ENCODE results near the gene TAS2R7.
"Not testable (repeated sequence)": the region's sequence is repeated elsewhere in the genome, so short reads cannot be mapped to it uniquely, and the experiment has no call there.

The TAS2R7 gene

GRCh38 chr12:10802587-10802986 is at the start of gene TAS2R7:
TAS2R7 (minus strand) TSS chr12:10802627; CDS start chr12:10802570, 57 bp downstream.
- no peak for DNase-seq (ENCODE audit: low read depth in 3 of 3, low spot score in 1 of 3)

GRCh38 chr12:10851243-10851858 is 48.9 kb upstream of the TAS2R7 start:
- DNase-seq (ENCODE audit: low read depth in 3 of 3, low spot score in 1 of 3), result no peak

- DNase-seq (ENCODE audit: low read depth in 3 of 3, low spot score in 1 of 3), result no peak
Observed at GRCh38 chr12:10849425-10849878, 47.0 kb upstream of the TAS2R7 start, which contains the start of gene PRR4. PRR4 (minus strand) TSS chr12:10849475; CDS start chr12:10849437, 38 bp downstream.

- no peak for DNase-seq (ENCODE audit: low read depth in 3 of 3, low spot score in 1 of 3)
Observed at GRCh38 chr12:10847744-10848143, 45.3 kb upstream of the TAS2R7 start.

- no peak for DNase-seq (ENCODE audit: low read depth in 3 of 3, low spot score in 1 of 3)
Observed at GRCh38 chr12:10842862-10843261, 40.4 kb upstream of the TAS2R7 start.

GRCh38 chr12:10838461-10838860 is 36.0 kb upstream of the TAS2R7 start:
- no peak for DNase-seq (ENCODE audit: low read depth in 3 of 3, low spot score in 1 of 3)

GRCh38 chr12:10829994-10830393 is 27.6 kb upstream of the TAS2R7 start:
- DNase-seq (ENCODE audit: low read depth in 3 of 3, low spot score in 1 of 3), result no peak

- no peak for DNase-seq (ENCODE audit: low read depth in 3 of 3, low spot score in 1 of 3)
Observed at GRCh38 chr12:10826258-10826657, 23.8 kb upstream of the TAS2R7 start, which contains the start of gene TAS2R10. TAS2R10 (minus strand) TSS chr12:10826358; CDS start chr12:10826269, 89 bp downstream.

- DNase-seq (ENCODE audit: low read depth in 3 of 3, low spot score in 1 of 3), result no peak
Observed at GRCh38 chr12:10824957-10825356, 22.5 kb upstream of the TAS2R7 start.

GRCh38 chr12:10811883-10812536 is 9.6 kb upstream of the TAS2R7 start:
- no peak for DNase-seq (ENCODE audit: low read depth in 3 of 3, low spot score in 1 of 3)

- DNase-seq (ENCODE audit: low read depth in 3 of 3, low spot score in 1 of 3), result no peak
Observed at GRCh38 chr12:10810068-10810467, 7.6 kb upstream of the TAS2R7 start, which contains the start of gene TAS2R9. TAS2R9 (minus strand) TSS chr12:10810168; CDS start chr12:10810075, 93 bp downstream.

GRCh38 chr12:10807186-10807585 is 4.8 kb upstream of the TAS2R7 start, which contains the start of gene TAS2R8:
TAS2R8 (minus strand) TSS chr12:10807286; CDS start chr12:10806980, 306 bp downstream.
- no peak for DNase-seq (ENCODE audit: low read depth in 3 of 3, low spot score in 1 of 3)

GRCh38 chr12:10801741-10802140 is 686 bp downstream of the TAS2R7 start:
- no peak for DNase-seq (ENCODE audit: low read depth in 3 of 3, low spot score in 1 of 3)

- no peak for DNase-seq (ENCODE audit: low read depth in 3 of 3, low spot score in 1 of 3)
Observed at GRCh38 chr12:10794222-10794621, 8.2 kb downstream of the TAS2R7 start.

GRCh38 chr12:10791769-10792168 is 10.7 kb downstream of the TAS2R7 start:
- DNase-seq (ENCODE audit: low read depth in 3 of 3, low spot score in 1 of 3), result not testable (repeated sequence)

- DNase-seq (ENCODE audit: low read depth in 3 of 3, low spot score in 1 of 3), result no peak
Observed at GRCh38 chr12:10783252-10783651, 19.2 kb downstream of the TAS2R7 start.

- DNase-seq (ENCODE audit: low read depth in 3 of 3, low spot score in 1 of 3), result no peak
Observed at GRCh38 chr12:10779103-10779502, 23.3 kb downstream of the TAS2R7 start.

- DNase-seq (ENCODE audit: low read depth in 3 of 3, low spot score in 1 of 3), result no peak
Observed at GRCh38 chr12:10771132-10771733, 31.2 kb downstream of the TAS2R7 start.

- DNase-seq (ENCODE audit: low read depth in 3 of 3, low spot score in 1 of 3), result no peak
Observed at GRCh38 chr12:10759657-10760056, 42.8 kb downstream of the TAS2R7 start.

GRCh38 chr12:10756194-10756593 is 46.2 kb downstream of the TAS2R7 start:
- no peak for DNase-seq (ENCODE audit: low read depth in 3 of 3, low spot score in 1 of 3)

- no peak for DNase-seq (ENCODE audit: low read depth in 3 of 3, low spot score in 1 of 3)
Observed at GRCh38 chr12:10753059-10753458, 49.4 kb downstream of the TAS2R7 start.
